A549 treated with Mapracorat at 1 μM for 4 hours (cell line): ENCODE data around the gene HIVEP2. TPM values are rescaled to one million over a fixed set of nuclear protein-coding genes. Genes with fewer than 3 reads are reported as not detected.

Source experiments
- total RNA-seq: library from RNA; stranded (reverse); fragments of 200-300 nt; extraction: Qiagen RNA extraction; gene quantifications from 5 replicates; pipeline ENCODE4 v1.2.3, GENCODE V29; 2022

Gene HIVEP2
- 2.3 to 3.9 TPM (median 3.6 TPM) in 5 replicates for total RNA-seq

GRCh38 chr6:142945049-142945445 is at the start of gene HIVEP2:
HIVEP2 (minus strand) TSS chr6:142945176; CDS start chr6:142774738, 170,438 bp downstream.

Other genes with a start within 250 kb of the HIVEP2 start
- 23.5 to 25.7 TPM (median 24.8 TPM) in 5 replicates for gene AIG1, start 115.7 kb upstream of the HIVEP2 start, total RNA-seq